Tibial artery (tissue), 4 donors: ENCODE measurements around the gene TATDN2.

Experiments used
- DNase-seq, 2 donors: peaks; one replicate each; pipeline ENCODE4 v3.0.0-alpha.2; 2019
- H3K27ac ChIP-seq, 2 donors: fragments of 200-600 bp; sonication (generic) in 1 of 2; 1 replicate in 1 of 2; 2 replicates in 1 of 2; pipeline ENCODE4 v1.5.1; 2018 to 2019; ENCODE audit warnings: mild to moderate bottlenecking in 1 of 2
- H3K27me3 ChIP-seq, 2 donors: fragments of 200-600 bp; sonication (generic) in 1 of 2; one replicate each; pipeline versions ENCODE4 v1.5.1 to v1.6.0; 2016 to 2019
- H3K36me3 ChIP-seq, 3 donors: fragments of 200-600 bp; sonication (generic) in 2 of 3; one replicate each; pipeline ENCODE4 v1.5.1; 2016 to 2019; ENCODE audit warnings: mild to moderate bottlenecking in 2 of 3
- H3K4me1 ChIP-seq, 4 donors: fragments of 200-600 bp; sonication (generic) in 2 of 4; 1 replicate in 3 of 4; 2 replicates in 1 of 4; pipeline ENCODE4 v1.5.1; 2016 to 2019
- H3K4me3 ChIP-seq, 2 donors: fragments of 200-600 bp; sonication (generic) in 1 of 2; 1 replicate in 1 of 2; 2 replicates in 1 of 2; pipeline ENCODE4 v1.5.1; 2018 to 2019; ENCODE audit warnings: mild to moderate bottlenecking in 2 of 2
- H3K9me3 ChIP-seq, 3 donors: fragments of 200-600 bp; sonication (generic) in 1 of 3; one replicate each; pipeline ENCODE4 v1.5.1; 2016 to 2019
- CTCF ChIP-seq, 2 experiments: fragments of 200-600 bp in 1 of 2; fragments of 450-650 bp in 1 of 2; IDR thresholded peaks; one replicate each; pipeline ENCODE4 v1.5.1; 2017 to 2019; ENCODE audit warnings: antibody characterized with exemption in 2 of 2, mild to moderate bottlenecking in 1 of 2, moderate library complexity in 1 of 2
- intact Hi-C: fragments of 100-400 bp; cut with DNase I; formaldehyde crosslinking; loops from one replicate; pipeline ENCODE4 v1.15.0; 2023; ENCODE audit warnings: low total_unique reads

Gene TATDN2

GRCh38 chr3:10320320-10320677 lies 72.0 kb downstream of the TATDN2 start:
- Histone ChIP-seq H3K27ac (peak overlapping the region; percentile 88 to 89), H3K36me3 (peaks cover 30 to 39% (median 30%) of the 10 kb centered on the region in 3 donors), H3K4me3 (peak overlapping the region; percentile 89 to 99), H3K4me1 (peaks cover 0 to 35% (median 18%) of the 10 kb centered on the region in 4 donors), H3K27me3 (no peaks in the 10 kb centered on the region), H3K9me3 (no peaks in the 10 kb centered on the region)
- intact Hi-C loops, result no loop called here
- no peak for TF ChIP-seq CTCF (IDR thresholded peaks at IDR 0.05)
- no peak for DNase-seq

GRCh38 chr3:10321630-10322351 lies 73.5 kb downstream of the TATDN2 start:
- Histone ChIP-seq H3K27me3 (no peaks in the 10 kb centered on the region), H3K36me3 (peaks cover 15 to 24% (median 16%) of the 10 kb centered on the region in 3 donors), H3K27ac (peak overlapping the region; percentile 88 to 89), H3K9me3 (no peaks in the 10 kb centered on the region), H3K4me3 (peak overlapping the region; percentile 89 to 99), H3K4me1 (peaks cover 0 to 35% (median 18%) of the 10 kb centered on the region in 4 donors)
- DNase-seq, result no peak
- no peak for TF ChIP-seq CTCF (IDR thresholded peaks at IDR 0.05)
- intact Hi-C loops, result no loop called here

DNA sequence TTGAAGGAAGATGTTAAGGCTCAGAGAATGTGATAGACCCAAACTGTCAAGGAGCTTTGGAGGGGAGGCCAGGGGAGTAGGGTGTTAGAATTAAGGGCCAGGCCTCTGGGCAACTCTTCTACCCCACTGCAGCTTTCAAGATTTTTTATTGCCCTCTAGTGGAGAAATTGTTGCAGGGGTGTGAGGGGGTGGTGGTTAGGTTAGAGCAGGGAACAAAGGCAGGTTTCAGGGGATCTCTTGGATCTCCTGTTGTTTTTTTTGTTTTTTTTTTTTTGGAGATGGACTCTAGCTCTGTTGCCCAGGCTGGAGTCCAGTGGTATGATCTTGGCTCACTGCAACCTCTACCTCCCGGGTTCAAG lies 74.1 kb downstream of the TATDN2 start:
- Histone ChIP-seq H3K4me1 (peaks cover 0 to 35% (median 18%) of the 10 kb centered on the region in 4 donors), H3K4me3 (no peak overlapping the region), H3K27me3 (no peaks in the 10 kb centered on the region), H3K9me3 (no peaks in the 10 kb centered on the region), H3K27ac (no peak overlapping the region), H3K36me3 (peaks cover 13 to 18% (median 15%) of the 10 kb centered on the region in 3 donors)
- intact Hi-C loops, result no loop called here
- no peak for TF ChIP-seq CTCF (IDR thresholded peaks at IDR 0.05)
- no peak for DNase-seq

- Histone ChIP-seq H3K4me3 (no peak overlapping the region), H3K4me1 (no peaks in the 10 kb centered on the region), H3K9me3 (no peaks in the 10 kb centered on the region), H3K27me3 (peaks cover 0 to 25% of the 10 kb centered on the region in 2 donors), H3K27ac (no peak overlapping the region), H3K36me3 (no peaks in the 10 kb centered on the region)
- DNase-seq, result no peak
- intact Hi-C loops, result no loop called here
- no peak for TF ChIP-seq CTCF (IDR thresholded peaks at IDR 0.05)
Measured at GRCh38 chr3:10327592-10327991, 79.3 kb downstream of the TATDN2 start.

GRCh38 chr3:10328460-10329071 lies 80.3 kb downstream of the TATDN2 start:
- intact Hi-C loops, result no loop called here
- Histone ChIP-seq H3K27me3 (peaks cover 0 to 31% of the 10 kb centered on the region in 2 donors), H3K4me3 (no peak overlapping the region), H3K4me1 (no peaks in the 10 kb centered on the region), H3K27ac (no peak overlapping the region), H3K36me3 (no peaks in the 10 kb centered on the region), H3K9me3 (no peaks in the 10 kb centered on the region)
- DNase-seq, result no peak
- no peak for TF ChIP-seq CTCF (IDR thresholded peaks at IDR 0.05)
